D341Med (cell line): ENCODE measurements around the gene SIK3.
A peak's percentile ranks its signal among the peaks of the same experiment; 100 is the strongest.
"Not testable (repeated sequence)": the region's sequence is repeated elsewhere in the genome, so short reads cannot be mapped to it uniquely, and the experiment has no call there.

Source experiments
- DNase-seq: peaks from one replicate; pipeline ENCODE4 v3.0.0; 2012; ENCODE audit warnings: low spot score

SIK3 gene

GRCh38 chr11:117098269-117099232 lies at the start of gene SIK3:
TSS of gene SIK3 (minus strand) at chr11:117098428. CDS start at chr11:117098415, 13 bp downstream.
- DNase-seq: peak; percentile 99

DNA sequence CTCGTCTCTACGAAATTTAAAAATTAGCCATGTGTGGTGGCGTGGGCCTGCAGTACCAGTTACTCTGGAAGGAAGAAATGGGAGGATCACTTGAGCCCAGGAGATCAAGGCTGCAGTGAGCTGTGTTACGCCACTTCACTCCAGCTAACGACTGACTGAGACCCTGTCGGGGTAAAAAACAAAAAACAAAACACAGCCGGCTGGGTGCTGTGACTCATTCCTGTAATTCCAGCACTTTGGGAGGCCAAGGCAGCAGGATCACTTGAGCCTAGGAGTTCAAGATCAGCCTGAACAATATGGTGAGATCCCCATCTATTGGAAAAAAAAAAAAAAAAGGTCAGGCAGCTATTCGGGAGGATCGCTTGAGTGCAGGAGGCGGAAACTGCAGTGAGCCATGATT lies 48.3 kb upstream of the SIK3 start:
- no peak for DNase-seq

- DNase-seq: peak; percentile 47
Measured at GRCh38 chr11:117145393-117145761, 47.1 kb upstream of the SIK3 start.

- DNase-seq: peak; percentile 84
Measured at GRCh38 chr11:117144477-117145392, 46.5 kb upstream of the SIK3 start.

DNA sequence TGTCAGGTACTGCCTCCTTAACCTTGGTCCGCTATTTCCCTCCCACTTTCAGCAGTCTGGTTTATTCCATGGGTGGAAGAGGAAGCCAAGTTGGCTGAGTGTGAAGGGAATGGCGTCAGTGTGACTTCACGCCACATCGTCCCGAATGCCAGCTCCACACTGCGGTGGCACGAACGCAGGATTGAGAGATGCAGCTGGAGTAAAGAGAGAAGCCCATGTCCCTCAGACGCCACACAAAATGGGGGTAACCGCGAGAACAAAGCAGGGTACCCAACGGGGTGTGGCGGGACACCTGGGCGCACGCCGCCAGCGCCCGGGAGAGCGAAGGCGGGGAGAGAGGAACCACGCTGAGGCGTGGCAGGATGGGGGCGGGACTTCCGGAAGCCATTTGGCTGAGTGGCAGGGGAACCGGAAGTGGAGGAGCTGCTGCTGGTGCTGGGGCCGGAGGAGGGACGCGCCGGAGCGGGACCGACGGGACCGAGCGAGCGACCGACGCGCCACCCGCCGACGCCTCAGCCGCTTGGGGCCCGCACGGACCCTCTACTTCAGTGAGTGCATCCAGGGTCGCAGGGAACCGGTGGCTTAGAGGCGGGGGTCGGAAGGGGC lies 45.7 kb upstream of the SIK3 start, which contains the start of gene PAFAH1B2:
Gene PAFAH1B2, plus strand, starts transcription at position 417 of the 606 bp plus-strand sequence. CDS start 8,161 bp downstream, outside the sequence.
- DNase-seq: peak; percentile 98

- DNase-seq: peak; percentile 56
Measured at GRCh38 chr11:117143390-117143789, 45.2 kb upstream of the SIK3 start.

- DNase-seq: not testable (repeated sequence)
Measured at GRCh38 chr11:117137223-117138086, 39.2 kb upstream of the SIK3 start.

- not testable (repeated sequence) for DNase-seq
Measured at GRCh38 chr11:117134979-117135378, 36.8 kb upstream of the SIK3 start.

GRCh38 chr11:117134431-117134830 lies 36.2 kb upstream of the SIK3 start:
- DNase-seq: no peak

GRCh38 chr11:117130879-117131278 lies 32.7 kb upstream of the SIK3 start:
- no peak for DNase-seq

DNA sequence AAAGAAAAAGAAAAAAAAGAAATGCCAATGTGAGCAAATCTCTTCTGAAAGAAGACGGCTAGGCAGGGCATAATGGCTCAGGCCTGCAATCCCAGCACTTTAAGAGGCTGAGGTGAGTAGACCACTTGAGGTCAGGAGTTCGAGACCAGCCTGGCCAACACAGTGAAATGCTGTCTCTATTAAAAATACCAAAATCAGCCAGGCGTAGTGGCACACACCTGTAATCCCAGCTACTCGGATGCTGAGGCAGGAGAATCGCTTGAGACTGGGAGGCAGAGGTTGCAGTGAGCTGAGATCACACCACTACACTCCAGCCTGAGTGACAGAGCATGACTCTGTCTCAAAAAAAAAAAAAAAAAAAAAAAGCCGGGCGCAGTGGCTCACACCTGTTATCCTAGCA lies 32.2 kb upstream of the SIK3 start:
- DNase-seq: not testable (repeated sequence)

DNA sequence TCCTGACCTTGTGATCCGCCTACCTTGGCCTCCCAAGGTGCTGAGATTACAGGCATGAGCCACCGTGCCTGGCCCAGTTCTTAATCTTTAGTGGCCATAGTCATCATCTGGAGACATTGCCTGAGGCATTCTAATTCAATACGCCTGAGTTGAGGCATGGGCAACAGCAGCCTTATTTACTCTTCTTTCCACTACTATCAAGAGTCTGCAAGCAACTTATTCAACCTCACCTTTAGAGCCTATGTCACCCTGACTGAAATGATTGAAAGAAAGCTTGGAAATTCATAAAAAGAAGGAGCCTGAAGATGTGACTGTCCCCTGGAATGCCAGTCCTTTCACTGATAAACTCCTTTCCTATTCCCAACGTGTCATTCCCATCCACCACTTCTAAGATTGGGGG lies 30.1 kb upstream of the SIK3 start:
- DNase-seq: no peak

- DNase-seq: no peak
Measured at GRCh38 chr11:117127171-117127901, 29.1 kb upstream of the SIK3 start.

- DNase-seq: no peak
Measured at GRCh38 chr11:117126223-117126965, 28.2 kb upstream of the SIK3 start.

- DNase-seq: no peak
Measured at GRCh38 chr11:117122556-117122955, 24.3 kb upstream of the SIK3 start.

DNA sequence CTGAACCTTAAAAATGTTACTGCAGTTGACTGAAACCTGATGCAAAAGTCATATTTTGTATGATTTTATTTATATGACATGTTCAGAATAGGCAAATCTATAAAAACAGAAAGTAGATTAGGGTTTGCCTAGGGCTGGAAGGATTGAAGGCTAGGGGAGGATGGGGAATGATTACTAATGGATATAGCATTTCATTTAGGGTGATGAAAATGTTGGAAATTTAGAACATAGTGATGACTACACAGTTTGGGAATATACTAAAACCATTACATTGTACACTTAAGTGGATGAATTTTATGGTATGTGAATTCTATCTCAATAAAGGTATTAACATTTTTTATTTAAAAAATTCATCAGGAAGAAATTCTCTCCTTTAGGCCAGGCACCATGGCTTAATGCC lies 22.9 kb upstream of the SIK3 start:
- DNase-seq: no peak

DNA sequence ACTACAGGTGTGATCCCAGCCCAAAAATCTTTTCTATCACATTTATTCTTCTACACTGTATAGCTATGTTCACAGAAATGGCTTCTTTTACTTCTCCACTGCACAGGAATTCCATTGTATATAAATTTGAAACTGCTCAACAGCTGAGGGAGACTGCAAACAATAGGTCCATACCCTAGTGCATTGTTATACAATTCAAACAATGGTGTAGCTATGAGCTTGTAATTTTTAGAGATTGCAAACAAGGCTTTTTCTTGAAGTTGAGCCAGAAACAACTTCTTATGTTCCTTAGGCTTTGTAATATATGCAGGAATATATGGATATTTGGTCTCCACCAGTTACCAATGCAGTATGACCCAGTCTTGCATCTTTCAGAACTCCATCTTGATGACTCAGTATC lies 19.5 kb upstream of the SIK3 start:
- no peak for DNase-seq

DNA sequence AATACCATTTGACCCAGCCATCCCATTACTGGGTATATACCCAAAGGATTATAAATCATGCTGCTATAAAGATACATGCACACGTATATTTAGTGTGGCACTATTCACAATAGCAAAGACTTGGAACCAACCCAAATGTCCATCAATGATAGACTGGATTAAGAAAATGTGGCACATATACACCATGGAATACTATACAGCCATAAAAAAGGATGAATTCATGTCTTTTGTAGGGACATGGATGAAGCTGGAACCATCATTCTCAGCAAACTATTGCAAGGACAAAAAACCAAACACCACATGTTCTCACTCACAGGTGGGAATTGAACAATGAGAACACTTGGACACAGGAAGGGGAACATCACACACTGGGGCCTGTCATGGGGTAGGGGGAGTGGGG lies 14.7 kb upstream of the SIK3 start:
- not testable (repeated sequence) for DNase-seq

GRCh38 chr11:117112497-117112896 lies 14.3 kb upstream of the SIK3 start:
- not testable (repeated sequence) for DNase-seq
